Hematopoietic multipotent progenitor cell (in vitro differentiated cells): ENCODE data around the gene RFK. TPM values are rescaled to one million over a fixed set of nuclear protein-coding genes. Genes with fewer than 3 reads are reported as not detected.
A peak's percentile ranks its signal among the peaks of the same experiment; 100 is the strongest.
"Not testable (repeated sequence)": the region's sequence is repeated elsewhere in the genome, so short reads cannot be mapped to it uniquely, and the experiment has no call there.

ENCODE experiments used
- DNase-seq, 3 donors: peaks; one replicate each; pipeline ENCODE4 v3.0.0-alpha.2; 2011 to 2015; ENCODE audit warnings: low read depth in 2 of 3, low spot score in 2 of 3
- total RNA-seq: library from RNA; depleted of rRNA; stranded (reverse); fragments of >200 nt; gene quantifications from one replicate; pipeline ENCODE4 v1.2.3, GENCODE V29; 2012

Gene RFK
- total RNA-seq: 20.7 TPM

- DNase-seq: peak; percentile 84 to 95 (median 94)
Observed at GRCh38 chr9:76394195-76394959, at the start of gene RFK. Gene RFK (minus strand): TSS chr9:76394426. CDS start chr9:76394171, 255 bp downstream.

DNA sequence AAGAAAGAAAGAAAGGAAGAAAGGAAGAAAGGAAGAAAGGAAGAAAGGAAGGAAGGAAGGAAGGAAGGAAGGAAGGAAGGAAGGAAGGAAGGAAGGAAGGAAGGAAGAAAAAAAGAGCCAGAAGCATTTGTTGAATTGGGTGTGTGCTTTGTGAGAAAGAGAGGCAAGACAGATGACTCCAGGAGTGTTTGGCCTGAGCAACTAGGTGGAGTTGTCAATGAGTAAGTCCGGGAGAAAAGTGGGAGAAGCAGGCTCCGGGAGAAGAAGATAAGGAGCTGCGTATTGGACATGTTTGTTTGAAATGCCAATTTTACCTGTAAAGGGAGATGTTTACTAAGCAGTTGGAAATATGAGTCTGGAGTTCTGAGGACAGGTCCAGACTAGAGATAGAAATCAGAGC, 49.7 kb upstream of the RFK start:
- no peak for DNase-seq

DNA sequence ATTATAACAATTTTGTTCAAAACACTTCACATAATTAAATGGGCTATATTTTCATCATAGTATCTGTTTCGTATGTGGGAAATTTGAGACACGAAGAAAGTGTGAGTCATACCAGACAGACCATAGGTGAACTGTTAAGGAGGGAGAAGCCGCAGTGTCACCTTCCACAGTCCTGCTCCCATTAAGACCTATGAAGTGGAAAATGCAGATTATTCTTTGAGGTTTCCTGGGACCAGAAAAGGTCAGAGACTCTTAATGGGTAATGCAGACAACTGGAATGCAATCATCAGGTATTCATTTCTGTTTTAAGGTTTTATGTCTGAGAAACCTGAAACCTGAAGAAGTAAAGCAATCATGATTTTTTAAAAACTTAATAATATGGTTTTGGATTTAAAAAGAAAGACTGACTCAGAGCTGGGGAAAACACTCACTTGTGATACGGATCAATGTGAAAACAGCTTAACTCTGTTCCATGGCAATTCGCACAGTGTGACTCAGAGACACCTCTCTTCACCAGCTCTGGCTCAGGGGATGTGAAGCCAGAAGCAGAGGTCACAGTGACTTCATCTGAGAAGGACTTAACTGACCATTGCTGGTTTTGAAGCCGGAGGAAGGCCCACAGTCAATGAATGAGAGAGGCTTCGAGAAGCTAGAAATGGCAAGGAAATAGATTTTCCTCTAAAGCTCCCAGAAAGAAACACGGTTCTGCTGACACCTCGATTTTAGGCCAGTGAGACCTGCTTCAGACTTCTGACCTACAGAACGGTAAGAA, 47.5 kb upstream of the RFK start:
- DNase-seq: no peak

GRCh38 chr9:76438841-76439588, 44.8 kb upstream of the RFK start:
- no peak for DNase-seq

DNA sequence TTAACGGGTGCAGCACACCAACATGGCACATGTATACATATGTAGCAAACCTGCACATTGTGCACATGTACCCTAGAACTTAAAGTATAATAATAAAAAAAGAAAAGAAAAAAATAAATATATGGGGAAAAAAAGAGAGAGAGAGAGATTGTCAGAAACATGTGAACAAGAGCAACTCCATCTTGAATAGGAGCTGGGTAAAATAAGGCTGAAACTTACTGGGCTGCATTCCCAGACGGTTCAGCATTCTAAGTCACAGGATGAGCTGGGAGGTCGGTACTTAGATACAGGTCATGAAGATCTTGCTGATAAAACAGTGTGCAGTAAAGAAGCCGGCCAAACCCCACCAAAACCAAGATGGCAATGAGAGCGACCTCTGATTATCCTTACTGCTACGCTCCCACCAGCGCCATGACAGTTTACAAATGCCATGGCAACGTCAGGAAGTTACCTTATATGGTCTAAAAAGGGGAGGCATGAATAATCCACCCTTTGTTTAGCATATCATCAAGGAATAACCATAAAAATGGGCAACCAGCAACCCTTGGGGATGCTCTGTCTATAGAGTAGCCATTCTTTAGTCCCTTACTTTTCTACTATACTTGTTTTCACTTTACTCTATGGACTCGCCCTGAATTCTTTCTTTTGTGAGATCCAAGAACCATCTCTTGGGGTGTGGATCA, 42.9 kb upstream of the RFK start:
- DNase-seq: not testable (repeated sequence)

DNA sequence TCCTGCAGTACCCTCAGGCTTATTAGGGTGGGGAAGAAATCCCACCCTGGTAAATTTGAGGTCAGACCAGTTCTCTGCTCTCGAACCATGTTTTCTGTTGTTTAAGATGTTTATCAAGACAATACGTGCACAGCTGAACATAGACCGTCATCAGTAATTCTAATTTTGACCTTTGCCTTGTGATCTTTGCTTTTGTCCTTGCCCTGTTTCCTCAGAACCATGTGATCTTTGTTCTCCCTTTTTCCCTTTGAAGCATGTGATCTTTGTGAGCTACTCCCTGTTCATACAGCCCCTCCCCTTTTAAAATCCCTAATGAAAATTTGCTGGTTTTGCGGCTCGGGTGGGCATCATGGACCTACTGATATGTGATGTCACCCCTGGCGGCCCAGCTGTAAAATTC, 40.7 kb upstream of the RFK start:
- not testable (repeated sequence) for DNase-seq

DNA sequence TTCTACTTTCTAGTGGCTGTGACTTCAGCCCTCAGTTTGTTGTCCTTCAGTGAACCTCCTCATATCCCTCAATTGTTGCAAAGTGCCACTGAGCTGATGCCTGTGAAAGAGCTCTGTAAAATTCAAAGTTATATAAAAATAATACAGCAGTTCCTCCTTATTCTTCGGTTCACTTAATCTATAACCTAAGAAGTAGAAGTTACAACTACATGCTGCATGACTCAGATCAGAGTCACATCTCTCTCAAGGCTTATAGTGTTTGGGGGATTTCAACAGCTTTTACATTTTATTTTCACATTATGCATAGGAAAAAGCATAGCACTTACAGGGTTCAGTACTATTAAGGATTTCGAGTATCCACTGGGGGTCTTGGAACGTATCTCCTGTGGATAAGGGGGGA, 39.6 kb upstream of the RFK start:
- DNase-seq: no peak

DNA sequence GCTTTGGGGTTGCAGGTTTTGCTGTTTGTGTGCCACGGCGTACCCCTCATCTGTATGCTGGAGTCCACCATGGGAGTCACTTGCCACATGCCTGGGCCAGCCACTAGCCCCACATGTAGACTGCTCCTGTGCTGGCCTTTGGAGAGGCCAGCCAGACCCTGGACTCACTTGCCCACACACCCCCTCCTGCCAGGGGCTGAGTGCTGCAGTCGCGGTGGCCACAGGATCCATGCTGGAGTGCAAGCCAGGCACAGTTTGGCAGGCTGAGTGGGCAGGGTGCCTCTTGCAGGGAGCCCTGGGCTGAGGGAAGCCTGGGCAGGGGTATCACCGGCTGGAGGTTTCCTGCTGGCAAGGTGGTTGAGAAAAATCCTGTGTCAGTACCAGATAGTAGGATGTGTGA, 39.2 kb upstream of the RFK start:
- no peak for DNase-seq

DNA sequence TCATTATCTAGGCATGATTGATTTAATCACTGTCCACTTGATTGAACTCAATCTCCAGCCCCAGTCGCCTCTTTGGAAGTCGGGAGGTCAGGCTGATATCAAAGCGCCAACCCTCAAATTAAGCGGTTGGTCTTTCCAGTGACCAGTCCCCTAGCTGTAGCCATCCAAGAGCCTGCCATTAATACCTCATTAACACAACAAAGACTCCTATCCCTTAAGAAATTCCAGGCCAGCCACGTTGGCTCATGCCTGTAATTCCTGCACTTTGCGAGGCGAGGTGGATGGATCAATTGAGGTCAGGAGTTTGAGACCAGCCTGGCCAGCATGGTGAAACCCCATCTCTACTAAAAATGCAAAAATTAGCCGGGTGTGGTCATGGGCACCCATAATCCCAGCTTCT, 37.4 kb upstream of the RFK start:
- DNase-seq: no peak

- no peak for DNase-seq
Observed at GRCh38 chr9:76426807-76427419, 32.7 kb upstream of the RFK start.

- DNase-seq: no peak
Observed at GRCh38 chr9:76425677-76426453, 31.6 kb upstream of the RFK start.

- no peak for DNase-seq
Observed at GRCh38 chr9:76424491-76424890, 30.3 kb upstream of the RFK start.

- DNase-seq: no peak
Observed at GRCh38 chr9:76423216-76424177, 29.3 kb upstream of the RFK start.

DNA sequence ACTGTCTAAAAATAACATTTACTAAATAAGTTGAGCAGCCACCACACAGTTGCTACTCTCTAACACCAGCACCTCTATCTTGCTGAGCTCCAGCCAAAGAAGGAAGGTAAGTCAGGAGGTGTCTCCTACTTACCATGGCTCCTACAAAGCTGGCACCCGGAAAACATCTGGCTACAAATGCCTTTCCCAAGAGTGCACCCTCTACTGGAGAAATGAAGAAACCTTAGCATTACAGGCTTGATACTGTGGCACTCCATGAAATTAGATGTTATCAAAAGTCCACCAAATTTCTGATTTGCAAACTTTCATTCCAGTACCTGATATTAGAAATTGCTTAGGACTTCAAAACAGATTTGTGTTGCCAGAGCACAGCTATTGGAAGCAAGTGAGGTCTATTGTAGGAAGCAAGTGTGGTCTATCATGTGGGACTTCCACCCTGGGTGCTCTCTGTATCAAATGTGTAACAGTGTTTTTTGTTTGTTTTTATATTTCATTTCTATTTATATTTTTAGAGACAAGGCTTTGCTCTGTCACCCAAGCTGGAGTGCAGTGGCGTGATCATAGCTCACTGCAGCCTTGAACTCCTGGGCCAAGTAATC, 25.7 kb upstream of the RFK start:
- DNase-seq: peak in 1 of 3 donors; percentile 11

GRCh38 chr9:76417394-76417793, 23.2 kb upstream of the RFK start:
- DNase-seq: no peak

DNA sequence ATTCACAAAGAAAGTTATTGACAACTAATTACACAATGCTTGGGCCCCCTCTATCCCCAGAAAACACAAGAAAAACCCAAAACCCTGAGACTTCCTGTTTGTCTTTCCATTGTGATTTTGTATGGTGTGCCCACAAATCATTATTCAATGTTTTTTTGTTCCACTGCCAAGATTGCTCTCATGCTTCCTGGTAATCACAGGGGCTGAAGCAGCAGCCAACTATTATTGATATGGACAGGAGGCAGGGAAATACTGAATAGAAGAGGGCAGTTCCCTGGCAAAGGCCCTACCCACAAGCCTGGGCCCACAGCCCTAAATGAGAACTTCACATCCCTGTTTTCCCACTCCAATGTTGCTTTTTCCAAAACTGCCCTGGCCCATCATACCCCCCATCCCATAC, 21.5 kb upstream of the RFK start:
- DNase-seq: no peak

DNA sequence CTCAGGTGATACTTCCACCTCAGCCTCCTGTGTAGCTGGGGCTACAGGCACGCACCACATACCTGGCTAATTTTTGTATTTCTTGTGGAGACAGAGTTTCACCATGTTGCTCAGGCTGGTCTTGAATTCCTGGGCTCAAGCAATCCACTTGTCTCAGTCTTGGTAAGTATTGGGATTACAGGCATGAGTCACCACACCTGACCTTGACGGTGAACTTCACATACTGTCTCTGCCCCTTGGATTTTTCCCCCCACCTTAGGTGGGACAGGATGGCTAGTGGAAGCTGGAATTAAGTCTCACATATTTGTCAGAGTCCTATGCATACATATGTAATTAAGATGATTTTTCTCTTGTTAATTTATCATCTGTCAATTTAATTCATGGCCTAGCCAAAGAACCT, 20.9 kb upstream of the RFK start:
- no peak for DNase-seq

DNA sequence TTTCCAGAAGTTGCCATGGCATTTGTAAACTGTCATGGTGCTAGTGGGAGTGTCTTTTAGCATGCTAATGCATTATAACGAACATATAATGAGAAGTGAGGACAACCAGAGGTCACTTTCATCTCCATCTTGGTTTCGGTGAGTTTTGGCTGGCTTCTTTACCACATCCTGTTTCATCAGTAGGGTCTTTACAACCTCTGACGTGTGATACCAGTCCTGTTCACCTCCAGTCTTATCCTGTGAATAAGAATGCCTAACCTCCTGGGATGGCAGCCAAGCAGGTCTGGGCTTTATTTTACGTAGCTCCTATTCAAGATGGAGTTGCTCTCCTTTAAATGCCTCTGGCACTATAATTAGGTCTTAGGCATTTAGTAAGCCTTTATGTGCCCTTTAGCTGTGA, 20.4 kb upstream of the RFK start:
- no peak for DNase-seq
